ENCODE results near the gene CD28. TPM values are rescaled to one million over a fixed set of nuclear protein-coding genes. Genes with fewer than 3 reads are reported as not detected.

CD28 gene
- total and polyA plus RNA-seq, 9 of the 15 experiments (the other 6 are each of a cell fraction or from before 2014, with no cell fraction given), result 0.01 to 0.11 TPM; not detected in 7

- TF ChIP-seq PYGO2 (tag; IDR thresholded peaks at IDR 0.05), result no peak
- TF ChIP-seq COPS2 (conservative IDR thresholded peaks at IDR 0.05), result no peak
These were observed 3.1 kb downstream of the CD28 start (continued) for GRCh38 chr2:203709416-203710040.

DNA sequence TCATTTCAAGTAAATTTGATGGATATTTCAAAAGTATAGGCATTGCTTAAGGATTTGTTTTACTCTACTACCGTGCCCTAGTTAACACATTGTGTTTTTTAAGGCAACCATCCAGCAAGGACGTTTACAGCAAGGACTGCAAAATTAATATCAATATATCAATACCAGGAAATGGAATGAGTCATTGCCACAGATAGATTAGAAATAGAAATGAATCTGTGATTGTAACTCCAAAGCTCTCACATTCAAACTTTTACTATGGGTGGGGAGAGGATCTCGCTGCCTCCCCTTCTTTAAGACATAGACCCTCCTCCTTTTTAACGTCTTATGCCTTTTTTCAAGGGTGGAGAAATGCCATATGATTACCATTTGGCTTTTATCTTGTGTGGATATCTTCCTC is 3.8 kb downstream of the CD28 start:
- H3K4me1 ChIP-seq (replicated peaks in 1 of 2; ENCODE audit: control insufficient read depth in 2 of 2, insufficient read depth in 2 of 2, low read length in 2 of 2), result no peaks in the 10 kb centered on the region
- H4K20me1 ChIP-seq (replicated peaks; ENCODE audit: control insufficient read depth, insufficient read depth, low read length), result no peaks in the 10 kb centered on the region
- BruUV-seq (replicated peaks), result no TSS peak
- no peak overlapping the region for H2AFZ ChIP-seq (ENCODE audit: low read depth, low read length)
- FAIRE-seq (no peak), DNase-seq (ENCODE audit: extremely low read depth in 1 of 4, low spot score in 3 of 4) (no peak), ATAC-seq (no peak)
- CTCF ChIA-PET (ENCODE audit: low intra/inter-chr PET ratio), result no interaction called here
- no peak overlapping the region for H3K27ac ChIP-seq (ENCODE audit: extremely low read depth, low read depth, low read length)
- no peaks in the 10 kb centered on the region for H3K9me3 ChIP-seq (replicated peaks; ENCODE audit: control insufficient read depth, insufficient read depth, low read depth, low read length)
- no peak overlapping the region for H3K9ac ChIP-seq (ENCODE audit: insufficient read depth in 1 of 2, low read depth in 2 of 2, low read length in 2 of 2)
- no peaks in the 10 kb centered on the region for H3K36me3 ChIP-seq (ENCODE audit: control insufficient read depth, insufficient read depth, low read length)
- no peaks in the 10 kb centered on the region; a peak in 1 of 5 replicates for H3K27me3 ChIP-seq (ENCODE audit: control insufficient read depth in 2 of 2, insufficient read depth in 2 of 2, low read length in 2 of 2)
- H3K9me1 ChIP-seq (ENCODE audit: control insufficient read depth, insufficient read depth, low read length), result no peaks in the 10 kb centered on the region
- intact Hi-C loops (cut with micrococcal nuclease) (no loop called here), in situ Hi-C loops (cut with MboI) (no loop called here)
- H3K79me2 ChIP-seq (ENCODE audit: control insufficient read depth, insufficient read depth, low read length), result no peaks in the 10 kb centered on the region
- H3K4me2 ChIP-seq (ENCODE audit: insufficient read depth, low read length), result no peak overlapping the region
- 0% methylated on average over 4 of the region's 4 CpGs for WGBS (ENCODE audit: insufficient coverage, low coverage, missing lambda C conversion rate)
- POLR2A ChIA-PET, result interaction anchor here (1.0 kb wide), 1 partner anchor 20 kb away, joined by 3 read pairs; no protein-coding TSS in a partner anchor
- TF ChIP-seq ZNF76 (CRISPR knock-in tag; IDR thresholded peaks at IDR 0.05; ENCODE audit: borderline replicate concordance) (no peak), CEBPB (tag; IDR thresholded peaks at IDR 0.05) (no peak), SIRT6 (IDR thresholded peaks at IDR 0.05; ENCODE audit: low read depth, low read length) (no peak), AFF4 (CRISPR knock-in tag; IDR thresholded peaks at IDR 0.05) (no peak), CCNT2 (IDR thresholded peaks at IDR 0.05; ENCODE audit: borderline replicate concordance, extremely low read depth, insufficient read length, low read depth, low read length) (no peak), MCM2 (IDR thresholded peaks at IDR 0.05; ENCODE audit: low read depth) (no peak), POLR2A (conservative IDR thresholded peaks at IDR 0.05) (no peak), OTX1 (CRISPR knock-in tag; IDR thresholded peaks at IDR 0.05) (no peak), BMI1 (IDR thresholded peaks at IDR 0.05; ENCODE audit: low read length) (no peak)
- no peak overlapping the region for H3K4me3 ChIP-seq

Measured in K562 (cell line).